ENCODE measurements around the gene RNF146. TPM values are rescaled to one million over a fixed set of nuclear protein-coding genes. Genes with fewer than 3 reads are reported as not detected.
"Not testable (repeated sequence)": the region's sequence is repeated elsewhere in the genome, so short reads cannot be mapped to it uniquely, and the experiment has no call there.

The RNF146 gene
- total RNA-seq, 1 donor from 2014 or later = 47.3 TPM

DNA sequence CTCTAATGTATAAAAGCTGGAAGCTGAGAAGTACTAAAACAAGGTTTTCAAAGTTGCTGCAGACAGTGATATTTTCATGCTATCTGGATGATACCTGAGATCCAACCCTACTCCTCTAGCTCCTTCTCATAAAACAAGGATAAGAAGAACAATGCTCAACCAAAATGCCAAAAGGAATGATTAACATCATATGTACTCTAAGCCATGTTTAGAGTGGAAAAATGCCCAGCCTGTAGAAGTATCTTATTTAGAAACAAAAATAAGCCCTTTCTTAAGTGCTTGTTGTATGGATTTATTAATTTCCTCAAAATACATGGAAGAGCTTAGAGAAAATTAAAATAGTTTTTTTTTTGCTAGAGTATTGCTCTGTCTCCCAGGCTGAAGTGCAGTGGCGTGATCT is 53.0 kb downstream of the RNF146 start:
- intact Hi-C loops (cut with DNase I) = no loop called here
- ATAC-seq (ENCODE audit: poor library complexity) (no peak), DNase-seq (no peak)

DNA sequence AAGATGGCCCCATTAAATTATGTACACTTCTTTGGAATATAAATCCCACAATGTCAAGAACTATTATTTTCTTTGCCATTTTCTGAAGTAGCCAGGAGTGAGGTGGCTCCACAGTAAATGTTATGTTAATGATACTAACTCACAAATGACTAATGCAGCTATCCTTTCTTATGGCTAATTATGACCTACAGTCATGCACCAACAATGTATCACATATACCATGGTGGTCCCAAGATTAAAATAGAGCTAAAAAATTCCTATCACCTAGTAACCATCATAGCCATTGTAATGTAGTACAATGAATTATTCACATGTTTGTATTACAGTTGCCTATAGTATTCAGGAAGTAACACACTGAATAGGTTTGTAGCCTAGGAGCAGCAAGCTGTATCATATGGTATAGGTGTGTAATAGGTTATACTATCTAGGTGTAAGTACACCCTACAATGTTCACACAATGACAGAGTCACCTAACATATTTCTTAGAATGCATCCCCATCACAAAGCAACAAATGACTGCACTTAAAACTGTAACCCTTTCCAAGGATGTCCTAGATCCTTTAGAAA is 61.5 kb downstream of the RNF146 start:
- DNase-seq = no peak
- intact Hi-C loops (cut with DNase I) = no loop called here
- ATAC-seq (ENCODE audit: poor library complexity) = no peak

DNA sequence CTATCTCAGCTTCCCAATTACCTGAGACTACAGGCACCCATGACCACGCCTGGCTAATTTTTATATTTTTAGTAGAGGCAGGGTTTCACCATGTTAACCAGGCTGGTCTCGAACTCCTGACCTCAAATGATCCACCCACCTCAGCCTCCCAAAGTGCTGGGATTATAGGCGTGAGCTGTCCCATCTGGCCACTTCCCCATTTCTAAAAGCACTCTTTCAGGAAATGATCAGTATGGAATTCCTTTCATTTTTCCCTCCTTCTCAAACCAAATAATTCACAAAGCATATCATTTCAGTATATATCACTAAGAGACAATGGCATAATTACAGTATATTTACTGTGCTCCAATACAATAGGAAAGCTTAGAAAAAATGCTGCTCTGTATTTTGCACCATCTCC is 64.6 kb downstream of the RNF146 start:
- DNase-seq; ATAC-seq (ENCODE audit: poor library complexity); intact Hi-C loops (cut with DNase I): not testable (repeated sequence)

DNA sequence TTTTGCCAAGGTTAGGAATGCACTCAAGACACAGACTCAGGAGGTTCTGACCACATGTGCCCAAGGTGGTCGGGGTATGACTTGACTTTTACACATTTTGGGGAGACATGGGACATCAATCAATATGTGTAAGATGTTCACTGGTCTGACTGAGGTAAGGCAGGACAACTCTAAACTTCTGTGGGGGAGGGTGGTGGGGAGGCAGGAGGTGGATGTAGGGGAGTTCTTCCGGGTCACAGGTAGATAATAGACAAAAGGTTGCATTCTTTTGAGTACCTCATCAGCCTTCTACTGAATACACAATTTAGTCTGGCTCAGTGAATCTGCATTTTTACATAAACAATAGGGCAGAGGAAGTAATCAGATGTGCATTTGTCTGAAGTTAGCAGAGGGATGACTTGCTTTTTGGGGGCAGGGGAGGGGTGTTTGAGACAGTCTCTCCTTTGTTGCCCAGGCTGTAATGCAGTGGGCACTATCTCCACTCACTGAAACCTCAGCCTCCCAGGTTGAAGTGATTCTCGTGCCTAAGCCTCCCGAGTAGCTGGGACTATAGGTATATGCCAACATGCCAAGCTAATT is 65.8 kb downstream of the RNF146 start:
- intact Hi-C loops (cut with DNase I) = no loop called here
- DNase-seq = no peak
- no peak for ATAC-seq (ENCODE audit: poor library complexity)

Other genes starting within 250 kb of the RNF146 start
- 0.67 TPM for gene RSPO3, start 148.2 kb upstream of the RNF146 start, total RNA-seq
- gene ECHDC1, start 76.7 kb downstream of the RNF146 start, total RNA-seq = 41.8 TPM
- gene KIAA0408, start 192.5 kb downstream of the RNF146 start, total RNA-seq = 3.1 TPM

Measured in Right ventricle myocardium superior (tissue), 1 donor.